HS-5 (cell line): Measurements from ENCODE around the gene MACROD2.
"Not testable (repeated sequence)": the region's sequence is repeated elsewhere in the genome, so short reads cannot be mapped to it uniquely, and the experiment has no call there.

Experiments
- DNase-seq: peaks from one replicate; pipeline ENCODE4 v3.0.0-alpha.2; 2012; ENCODE audit warnings: low read depth

Gene MACROD2

GRCh38 chr20:14410869-14411555 lies 415.7 kb downstream of the MACROD2 start:
- DNase-seq, result no peak

- DNase-seq, result no peak
Measured at GRCh38 chr20:14412065-14412681, 416.9 kb downstream of the MACROD2 start.

- DNase-seq, result no peak
Measured at GRCh38 chr20:14413835-14414234, 418.5 kb downstream of the MACROD2 start.

- DNase-seq, result no peak
Measured at GRCh38 chr20:14414560-14414959, 419.2 kb downstream of the MACROD2 start.

GRCh38 chr20:14415467-14415866 lies 420.2 kb downstream of the MACROD2 start:
- DNase-seq, result no peak

- no peak for DNase-seq
Measured at GRCh38 chr20:14418376-14418775, 423.1 kb downstream of the MACROD2 start.

- no peak for DNase-seq
Measured at GRCh38 chr20:14422892-14423291, 427.6 kb downstream of the MACROD2 start.

GRCh38 chr20:14431568-14431967 lies 436.3 kb downstream of the MACROD2 start:
- no peak for DNase-seq

GRCh38 chr20:14432085-14432484 lies 436.8 kb downstream of the MACROD2 start:
- no peak for DNase-seq

- no peak for DNase-seq
Measured at GRCh38 chr20:14432597-14432996, 437.3 kb downstream of the MACROD2 start.

- peak; percentile 39 for DNase-seq
Measured at GRCh38 chr20:14434384-14435136, 439.2 kb downstream of the MACROD2 start.

GRCh38 chr20:14441201-14441600 lies 445.9 kb downstream of the MACROD2 start:
- no peak for DNase-seq

GRCh38 chr20:14444106-14444505 lies 448.8 kb downstream of the MACROD2 start:
- no peak for DNase-seq

GRCh38 chr20:14445310-14445709 lies 450.0 kb downstream of the MACROD2 start:
- DNase-seq, result peak; percentile 80

GRCh38 chr20:14445902-14446301 lies 450.6 kb downstream of the MACROD2 start:
- DNase-seq, result no peak

GRCh38 chr20:14446446-14446845 lies 451.1 kb downstream of the MACROD2 start:
- DNase-seq, result no peak

GRCh38 chr20:14449323-14449722 lies 454.0 kb downstream of the MACROD2 start:
- DNase-seq, result no peak

- DNase-seq, result no peak
Measured at GRCh38 chr20:14450256-14450655, 454.9 kb downstream of the MACROD2 start.

GRCh38 chr20:14451458-14451857 lies 456.1 kb downstream of the MACROD2 start:
- DNase-seq, result no peak

GRCh38 chr20:14453259-14453658 lies 457.9 kb downstream of the MACROD2 start:
- no peak for DNase-seq

- DNase-seq, result no peak
Measured at GRCh38 chr20:14454296-14454695, 459.0 kb downstream of the MACROD2 start.

GRCh38 chr20:14467104-14467827 lies 471.9 kb downstream of the MACROD2 start:
- DNase-seq, result not testable (repeated sequence)
